ENCODE measurements around the gene TESK2. TPM values are rescaled to one million over a fixed set of nuclear protein-coding genes. Genes with fewer than 3 reads are reported as not detected.

TESK2 gene
- total and polyA plus RNA-seq, 12 donors = 0.77 to 2.6 (median 1.3) TPM

DNA sequence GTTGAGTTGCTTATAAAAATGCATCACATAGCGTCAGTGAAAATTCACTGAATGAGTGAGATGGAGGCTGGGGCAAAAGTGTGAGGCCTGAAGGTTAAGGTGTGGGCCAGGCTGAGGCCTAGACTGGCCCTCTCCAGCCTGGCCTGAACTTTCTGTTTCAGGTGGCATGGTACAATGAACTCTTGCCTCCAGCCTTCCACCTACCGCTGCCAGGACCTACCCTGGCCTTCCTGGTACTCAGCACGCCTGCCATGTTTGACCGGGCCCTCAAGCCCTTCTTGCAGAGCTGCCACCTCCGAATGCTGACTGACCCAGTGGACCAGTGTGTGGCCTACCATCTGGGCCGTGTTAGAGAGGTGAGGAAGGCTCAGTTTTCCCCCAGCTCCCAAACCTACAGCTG lies 16.2 kb upstream of the TESK2 start:
- 94 to 96% methylated on average over 6 of the region's 6 CpGs for WGBS, 2 donors
- ATAC-seq (no peak), DNase-seq (no peak)
- H3K4me1 ChIP-seq = peaks cover 0 to 20% (median 15%) of the 10 kb centered on the region in 9 donors
- intact Hi-C loops (cut with DNase I) = no loop called here
- peak overlapping the region in 1 of 10 donors; percentile 26 for H3K27ac ChIP-seq
- H3K36me3 ChIP-seq = peaks cover 0 to 54% (median 26%) of the 10 kb centered on the region in 9 donors
- H3K4me3 ChIP-seq = no peak overlapping the region
- no peaks in the 10 kb centered on the region for H3K27me3 ChIP-seq
- TF ChIP-seq, protein P1, sequence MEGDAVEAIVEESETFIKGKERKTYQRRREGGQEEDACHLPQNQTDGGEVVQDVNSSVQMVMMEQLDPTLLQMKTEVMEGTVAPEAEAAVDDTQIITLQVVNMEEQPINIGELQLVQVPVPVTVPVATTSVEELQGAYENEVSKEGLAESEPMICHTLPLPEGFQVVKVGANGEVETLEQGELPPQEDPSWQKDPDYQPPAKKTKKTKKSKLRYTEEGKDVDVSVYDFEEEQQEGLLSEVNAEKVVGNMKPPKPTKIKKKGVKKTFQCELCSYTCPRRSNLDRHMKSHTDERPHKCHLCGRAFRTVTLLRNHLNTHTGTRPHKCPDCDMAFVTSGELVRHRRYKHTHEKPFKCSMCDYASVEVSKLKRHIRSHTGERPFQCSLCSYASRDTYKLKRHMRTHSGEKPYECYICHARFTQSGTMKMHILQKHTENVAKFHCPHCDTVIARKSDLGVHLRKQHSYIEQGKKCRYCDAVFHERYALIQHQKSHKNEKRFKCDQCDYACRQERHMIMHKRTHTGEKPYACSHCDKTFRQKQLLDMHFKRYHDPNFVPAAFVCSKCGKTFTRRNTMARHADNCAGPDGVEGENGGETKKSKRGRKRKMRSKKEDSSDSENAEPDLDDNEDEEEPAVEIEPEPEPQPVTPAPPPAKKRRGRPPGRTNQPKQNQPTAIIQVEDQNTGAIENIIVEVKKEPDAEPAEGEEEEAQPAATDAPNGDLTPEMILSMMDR (IDR thresholded peaks at IDR 0.05) = no peak
- no peaks in the 10 kb centered on the region for H3K9me3 ChIP-seq

DNA sequence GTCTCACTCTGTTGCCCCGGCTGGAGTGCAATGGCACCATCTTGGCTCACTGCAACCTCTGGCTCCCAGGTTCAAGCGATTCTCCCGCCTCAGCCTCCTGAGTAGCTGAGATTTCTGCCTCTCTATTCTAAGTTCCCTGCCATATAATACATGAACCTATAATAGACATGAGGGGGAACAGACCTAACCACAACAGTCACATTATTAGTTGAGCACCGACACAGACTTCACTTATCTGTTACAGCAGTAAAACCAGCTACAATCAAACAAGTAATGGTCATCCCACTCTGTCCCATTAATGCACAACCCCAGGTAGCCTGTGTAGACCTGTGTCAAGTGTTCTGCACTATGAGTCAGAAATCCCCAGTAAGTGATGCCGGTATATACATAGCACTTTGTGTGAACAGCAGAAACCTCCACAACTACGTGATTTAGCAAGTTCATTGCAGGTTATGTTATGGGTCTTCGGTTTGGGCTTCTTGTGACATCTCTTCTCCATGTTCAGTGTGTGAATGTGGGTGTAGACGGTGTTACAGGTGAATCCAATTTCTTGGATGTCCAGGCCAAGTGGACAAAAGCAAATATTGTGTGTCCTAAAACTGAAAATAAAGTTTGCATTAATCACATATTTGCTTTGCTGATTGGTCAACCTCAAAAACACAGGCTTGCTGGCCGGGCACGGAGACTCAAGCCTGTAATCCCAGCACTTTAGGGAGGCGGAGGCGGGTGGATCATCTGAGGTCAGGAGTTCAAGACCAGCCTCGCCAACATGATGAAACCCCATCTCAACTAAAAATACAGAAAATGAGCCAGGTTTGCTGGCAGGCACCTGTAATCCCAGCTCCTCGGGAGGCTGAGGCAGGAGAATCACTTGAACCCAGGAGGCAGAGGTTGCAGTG lies 12.7 kb upstream of the TESK2 start:
- Histone ChIP-seq H3K27ac (no peak overlapping the region), H3K9me3 (no peaks in the 10 kb centered on the region), H3K4me3 (no peak overlapping the region), H3K36me3 (peaks cover 0 to 19% (median 2%) of the 10 kb centered on the region in 9 donors), H3K4me1 (peaks cover 0 to 33% (median 25%) of the 10 kb centered on the region in 9 donors), H3K27me3 (no peaks in the 10 kb centered on the region)
- ATAC-seq (no peak), DNase-seq (no peak)
- intact Hi-C loops (cut with DNase I) = loop anchor here in 1 of 10 donors (5.0 kb wide), 1 partner anchor 184 kb away; the partner anchor contains the start of genes GPBP1L1 and TMEM69
- WGBS, 2 donors = 93 to 96% methylated on average over 14 of the region's 14 CpGs
- TF ChIP-seq, protein P1 (IDR thresholded peaks at IDR 0.05) = no peak

DNA sequence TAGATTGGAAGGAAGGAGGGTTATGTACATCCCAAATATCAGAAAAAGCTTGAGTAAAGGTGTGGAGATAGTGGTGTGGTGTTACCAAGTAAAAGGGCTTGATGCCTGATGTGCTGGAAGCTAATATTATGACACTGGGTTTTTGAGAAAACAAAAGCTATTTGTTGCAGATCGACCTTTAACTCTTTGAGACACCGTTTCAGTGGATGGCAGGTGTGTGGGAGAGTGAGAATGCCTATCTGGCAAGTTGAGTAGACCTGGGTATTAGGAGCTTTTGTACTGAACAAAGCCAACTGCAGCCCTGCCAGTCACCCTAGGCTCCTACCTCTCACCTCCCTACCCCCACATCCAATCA lies 10.5 kb upstream of the TESK2 start:
- H3K27ac ChIP-seq = peak overlapping the region in 1 of 10 donors; percentile 58
- H3K36me3 ChIP-seq = peaks cover 0 to 10% (median 0%) of the 10 kb centered on the region in 9 donors
- peaks cover 0 to 32% (median 17%) of the 10 kb centered on the region in 9 donors for H3K4me1 ChIP-seq
- DNase-seq = no peak
- no peaks in the 10 kb centered on the region for H3K27me3 ChIP-seq
- ATAC-seq = no peak
- no peaks in the 10 kb centered on the region for H3K9me3 ChIP-seq
- TF ChIP-seq, protein P1 (IDR thresholded peaks at IDR 0.05) = no peak
- WGBS, 2 donors = 84 to 91% methylated on average over 2 of the region's 2 CpGs
- H3K4me3 ChIP-seq = no peak overlapping the region
- intact Hi-C loops (cut with DNase I) = loop anchor here in 1 of 10 donors (5.0 kb wide), 1 partner anchor 186 kb away; the partner anchor contains the start of genes GPBP1L1 and TMEM69

DNA sequence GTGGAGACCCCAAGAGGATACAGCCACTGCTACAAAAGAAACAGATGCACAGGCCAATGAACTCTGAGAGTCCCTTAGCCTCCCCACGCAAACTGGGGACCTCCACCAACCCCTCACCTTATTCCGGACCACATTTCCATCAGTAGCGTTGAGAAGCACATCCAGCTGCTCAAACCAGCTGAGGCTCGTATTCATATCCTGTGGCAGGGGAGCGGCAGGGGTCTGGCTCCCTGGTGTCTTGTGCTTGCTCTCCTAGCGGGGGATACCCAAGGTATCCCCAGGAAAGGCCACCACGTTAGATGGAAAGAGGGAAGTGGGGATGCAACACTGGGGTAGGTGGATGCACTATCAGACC lies 8.4 kb upstream of the TESK2 start:
- Histone ChIP-seq H3K27ac (peak overlapping the region in 7 of 10 donors; percentile 2 to 81 (median 73)), H3K27me3 (no peaks in the 10 kb centered on the region), H3K4me3 (peak overlapping the region; percentile 26 to 74 (median 62)), H3K9me3 (no peaks in the 10 kb centered on the region), H3K36me3 (peaks cover 0 to 19% (median 0%) of the 10 kb centered on the region in 9 donors), H3K4me1 (peaks cover 0 to 32% (median 17%) of the 10 kb centered on the region in 9 donors)
- TF ChIP-seq, protein P1 (IDR thresholded peaks at IDR 0.05) = no peak
- no peak for DNase-seq
- 2 to 3% methylated on average over 7 of the region's 7 CpGs for WGBS, 2 donors
- ATAC-seq = peak in 1 of 8 donors; percentile 2
- intact Hi-C loops (cut with DNase I) = loop anchor here in 3 of 10 donors (10.0 kb wide), 1 partner anchor 485 kb away; the partner anchor contains the start of genes HECTD3 (in 3 of the 3) and UROD (in 3 of the 3)

All from heart right ventricle (tissue), 16 donors.